Stimulated activated CD4-positive, alpha-beta T cell treated with anti-CD3 and anti-CD28 coated beads, TNF-alpha, amount 100 ng/mL, for 4 hours (primary cell): ENCODE measurements around the gene TUSC1.
"Not testable (repeated sequence)": the region's sequence is repeated elsewhere in the genome, so short reads cannot be mapped to it uniquely, and the experiment has no call there.

ENCODE experiments used
- DNase-seq, 3 experiments: peaks; one replicate each; pipeline ENCODE4 v3.0.0-alpha.2; 2020; ENCODE audit warnings: low read depth in 3 of 3

The TUSC1 gene

DNA sequence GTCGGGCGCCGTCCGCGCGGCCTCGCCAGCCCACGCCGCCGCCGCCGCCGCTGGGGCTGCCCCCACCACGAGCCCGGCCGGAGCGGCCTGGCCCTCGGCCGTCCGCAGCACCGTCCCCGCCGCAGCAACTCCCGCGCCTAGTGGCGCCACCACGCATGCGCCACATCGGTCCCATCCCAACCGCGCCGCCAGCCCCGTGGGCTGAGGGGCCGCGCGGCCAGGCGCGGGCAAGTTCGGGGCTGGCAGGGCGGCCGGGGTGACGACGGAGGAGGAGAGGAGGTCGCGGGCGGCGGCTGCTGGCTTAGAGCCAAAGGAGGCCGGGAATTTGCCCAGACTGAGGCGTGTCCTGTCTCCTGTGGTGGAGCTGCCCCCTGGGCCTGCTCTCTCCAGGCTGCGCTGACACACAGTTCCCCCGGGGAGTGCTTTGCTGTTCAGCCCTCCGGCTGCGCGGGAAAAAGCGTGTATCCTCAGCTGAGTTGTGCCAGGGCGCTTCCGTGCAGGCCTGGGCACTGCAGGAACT lies at the start of gene TUSC1:
TUSC1 (minus strand) TSS at position 298 of the 520 bp plus-strand sequence; CDS start at position 166, 132 bp downstream.
- no peak for DNase-seq

DNA sequence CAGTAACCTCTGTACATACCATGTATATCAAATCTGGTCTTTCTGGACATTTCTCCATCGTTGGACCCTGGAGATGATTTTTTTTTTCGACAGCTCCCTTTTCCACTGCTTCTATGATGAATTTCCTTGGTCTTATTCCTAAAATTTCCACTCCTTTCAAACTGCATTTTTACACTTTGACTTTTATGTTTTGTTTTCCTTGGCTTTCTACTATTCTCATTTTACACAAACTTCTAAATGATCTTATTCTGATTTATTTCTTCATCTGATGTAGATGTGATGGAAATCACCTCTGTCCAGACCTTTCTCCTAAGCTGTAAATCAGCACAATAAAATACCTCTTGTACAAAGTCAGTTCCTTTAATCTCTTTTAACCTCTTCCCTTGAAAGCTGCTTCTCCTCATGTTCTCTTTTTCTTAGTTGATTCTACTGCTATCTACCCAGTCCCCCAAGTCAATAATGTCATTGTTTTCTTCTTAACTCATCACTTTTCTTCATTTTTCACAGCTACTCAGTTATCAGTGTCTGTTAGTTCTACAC lies 48.7 kb upstream of the TUSC1 start:
- no peak for DNase-seq

GRCh38 chr9:25724424-25724823 lies 46.2 kb upstream of the TUSC1 start:
- no peak for DNase-seq

- DNase-seq: no peak
These were observed 38.1 kb upstream of the TUSC1 start for GRCh38 chr9:25716220-25716872.

DNA sequence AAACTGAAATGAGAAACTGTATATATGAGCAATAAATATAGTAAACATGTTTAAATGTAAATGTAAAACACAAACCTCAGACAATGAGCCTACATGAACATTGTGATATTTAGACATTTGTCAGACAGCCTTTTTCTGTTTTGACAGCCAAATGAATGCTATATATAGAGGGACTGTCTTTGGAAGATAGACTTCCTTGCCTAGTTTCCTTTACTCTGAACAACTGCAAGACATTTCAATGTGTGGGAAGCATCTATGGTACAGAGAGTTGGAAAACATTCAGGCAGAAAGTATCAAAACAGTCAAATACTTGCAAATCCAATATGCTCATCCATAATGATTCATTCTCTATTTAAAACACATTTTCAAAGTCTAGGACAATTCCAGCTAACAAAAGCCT lies 31.7 kb upstream of the TUSC1 start:
- no peak for DNase-seq

- no peak for DNase-seq
These were observed 26.6 kb upstream of the TUSC1 start for GRCh38 chr9:25704800-25705199.

DNA sequence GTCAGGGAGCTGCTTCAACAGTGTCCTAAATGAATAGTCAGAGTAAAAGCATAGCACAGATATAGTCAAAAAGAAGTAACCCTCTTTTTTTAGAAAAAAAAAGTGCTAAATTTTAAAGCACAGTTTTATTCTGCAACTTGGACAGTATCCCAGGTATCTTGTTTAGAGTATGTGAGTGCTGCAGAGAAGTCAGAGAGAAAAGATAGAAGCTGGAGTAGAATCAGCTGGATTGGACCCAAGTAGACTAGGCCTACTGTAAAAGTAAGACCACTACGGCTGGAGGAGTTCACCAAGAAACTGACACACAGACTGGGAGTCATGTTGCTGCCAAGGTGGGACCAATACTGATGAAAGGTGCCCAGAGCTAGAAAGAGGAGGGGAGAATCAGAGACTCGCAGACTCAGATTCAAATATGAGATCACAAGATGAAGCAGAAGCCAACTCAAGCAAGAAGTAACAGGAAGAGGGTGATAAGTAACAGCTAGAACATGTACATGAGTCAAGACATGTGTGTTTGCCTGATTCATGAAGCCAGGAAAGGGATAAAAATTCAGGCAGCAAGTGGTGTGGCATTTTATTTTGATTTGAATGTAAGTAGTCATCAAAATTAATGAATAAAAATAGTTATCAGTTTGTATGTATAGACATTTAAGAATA lies 25.6 kb upstream of the TUSC1 start:
- no peak for DNase-seq

DNA sequence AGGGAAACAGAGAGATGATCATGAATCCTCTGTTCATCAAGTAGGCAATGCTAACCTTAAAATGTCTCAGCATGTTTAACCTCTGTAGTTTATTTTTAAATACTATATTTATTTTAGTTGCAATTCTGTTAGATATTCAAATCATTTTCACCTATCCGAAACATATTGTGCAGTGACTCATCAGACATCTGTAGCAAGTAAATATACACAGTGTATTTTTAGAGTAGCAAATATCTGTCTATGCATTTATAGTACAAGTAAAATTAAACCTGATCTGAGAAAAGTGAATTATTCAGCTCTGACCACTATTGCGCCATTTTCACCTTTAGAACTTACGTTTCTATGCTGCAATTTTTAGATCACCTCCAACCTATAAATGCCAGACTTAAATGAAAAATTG lies 24.3 kb upstream of the TUSC1 start:
- no peak for DNase-seq

GRCh38 chr9:25700899-25701298 lies 22.7 kb upstream of the TUSC1 start:
- DNase-seq: not testable (repeated sequence)

DNA sequence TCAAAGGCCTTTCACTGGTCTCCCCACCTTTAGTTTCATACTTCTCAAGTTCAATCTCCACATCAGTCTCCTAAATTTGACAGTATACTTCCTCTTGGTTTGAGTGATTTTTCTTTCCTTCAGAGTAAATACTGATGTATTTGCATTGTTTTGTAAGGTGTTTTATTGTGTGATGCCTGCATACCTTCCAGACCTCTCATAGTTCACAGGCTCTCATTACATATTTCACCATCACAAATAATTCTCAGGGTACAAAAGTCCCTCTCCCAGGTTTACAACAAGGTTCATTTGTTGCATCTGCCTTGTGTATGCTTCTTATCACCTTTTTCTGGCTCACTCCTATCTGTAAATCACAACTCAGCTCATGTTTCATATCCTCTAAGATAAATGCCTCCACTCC lies 22.2 kb upstream of the TUSC1 start:
- DNase-seq: no peak

DNA sequence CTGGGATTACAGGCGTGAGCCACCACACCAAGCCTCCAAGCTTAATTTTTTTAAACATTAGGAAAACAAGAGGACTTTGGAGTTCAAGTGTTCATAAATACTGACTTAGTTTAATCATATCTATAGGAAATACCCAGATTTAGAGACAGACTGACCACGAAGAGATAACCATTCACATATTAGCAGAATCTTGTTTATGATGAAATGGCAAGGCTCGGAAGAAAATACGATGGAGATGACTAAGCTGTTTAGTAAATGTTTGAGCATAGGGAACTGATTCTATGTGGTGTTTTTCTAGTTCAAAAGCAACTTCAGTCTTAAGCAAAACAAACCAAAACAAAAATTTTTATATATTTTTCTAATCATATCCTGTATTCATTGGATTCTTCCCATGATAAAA lies 13.5 kb upstream of the TUSC1 start:
- DNase-seq: no peak

- DNase-seq: no peak
These were observed 6.1 kb upstream of the TUSC1 start for GRCh38 chr9:25684321-25684720.

GRCh38 chr9:25681266-25681665 lies 3.0 kb upstream of the TUSC1 start:
- no peak for DNase-seq

DNA sequence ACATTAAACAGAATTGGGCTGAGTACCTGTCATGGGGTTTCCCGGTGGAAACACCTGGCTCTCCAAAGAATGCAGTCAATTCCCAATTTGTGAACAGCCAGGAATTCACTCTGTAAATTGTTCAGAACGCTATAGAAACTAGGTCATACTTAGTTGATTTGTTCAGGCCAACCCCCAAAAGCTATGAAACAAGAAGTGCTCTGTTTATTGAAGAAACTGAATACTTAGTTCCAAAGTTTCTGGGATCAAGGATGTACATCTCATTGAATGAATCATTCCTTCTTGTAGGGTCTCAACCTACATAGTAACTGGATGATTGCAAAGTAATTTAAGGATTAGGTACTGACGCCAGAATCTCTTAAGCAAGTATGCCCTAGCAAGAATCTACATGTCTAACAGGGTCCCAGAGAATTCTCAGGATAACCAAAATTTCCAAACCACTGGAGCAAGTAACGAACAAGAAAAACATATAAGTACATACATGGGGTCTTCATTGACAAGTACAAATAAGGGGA lies 659 bp upstream of the TUSC1 start:
- DNase-seq: no peak

DNA sequence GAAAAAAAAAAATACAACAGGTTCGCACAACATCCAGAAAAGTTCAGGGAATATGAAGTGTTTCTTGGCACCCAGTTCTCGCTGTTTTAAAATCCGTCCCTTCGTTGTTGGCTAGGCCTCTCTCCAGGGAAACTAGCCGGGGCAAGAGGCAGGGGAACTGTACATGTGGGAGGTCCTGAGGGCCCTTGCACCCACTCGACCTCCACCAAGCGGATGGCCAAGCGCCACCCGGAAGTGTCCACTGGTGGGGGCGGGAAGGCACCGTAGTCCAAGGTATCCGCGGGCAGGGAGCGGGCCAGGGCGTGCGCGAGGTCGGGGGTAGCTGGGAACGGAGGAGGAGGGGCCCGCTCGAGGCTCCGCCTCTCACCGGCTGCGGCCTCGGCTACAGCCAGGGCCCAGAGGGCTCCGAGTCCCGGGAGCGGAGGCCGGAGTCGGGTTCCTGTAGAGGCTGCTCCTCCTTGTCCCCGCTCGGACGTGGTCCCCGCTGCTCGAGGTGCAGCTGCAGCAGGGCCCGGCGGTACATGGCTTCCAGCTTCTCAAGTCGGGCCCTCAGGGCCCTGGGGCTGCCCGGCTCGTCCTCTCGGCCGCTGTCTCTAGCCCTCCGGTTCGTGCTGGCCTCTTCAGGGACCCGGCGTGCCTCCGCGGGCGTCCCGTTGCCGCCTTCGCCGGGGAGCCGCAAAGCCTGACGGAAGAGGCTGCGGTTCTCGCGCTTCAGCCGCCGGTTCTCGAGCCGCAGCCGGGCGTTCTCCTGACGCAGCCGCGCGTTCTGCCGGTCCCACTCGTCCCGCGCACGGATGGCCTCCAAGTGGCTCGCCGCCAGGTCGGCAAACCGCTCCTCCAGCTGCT lies 720 bp downstream of the TUSC1 start:
- no peak for DNase-seq

DNA sequence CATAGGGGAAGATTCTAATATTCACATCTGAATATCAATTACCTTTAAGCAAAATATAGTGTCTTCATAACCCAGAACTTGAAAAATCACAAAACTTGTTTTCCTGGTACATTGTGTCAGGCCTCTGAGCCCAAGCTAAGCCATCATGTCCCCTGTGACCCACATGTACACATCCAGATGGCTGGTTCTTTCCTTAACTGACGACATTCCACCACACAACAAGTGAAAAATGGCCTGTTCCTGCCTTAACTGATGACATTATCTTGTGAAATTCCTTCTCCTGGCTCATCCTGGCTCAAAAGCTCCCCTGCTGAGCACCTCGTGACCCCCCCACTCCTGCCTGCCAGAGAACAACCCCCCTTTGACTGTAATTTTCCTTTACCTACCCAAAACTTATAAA lies 2.4 kb downstream of the TUSC1 start:
- not testable (repeated sequence) for DNase-seq

- DNase-seq: no peak
These were observed 19.7 kb downstream of the TUSC1 start for GRCh38 chr9:25658571-25658970.

DNA sequence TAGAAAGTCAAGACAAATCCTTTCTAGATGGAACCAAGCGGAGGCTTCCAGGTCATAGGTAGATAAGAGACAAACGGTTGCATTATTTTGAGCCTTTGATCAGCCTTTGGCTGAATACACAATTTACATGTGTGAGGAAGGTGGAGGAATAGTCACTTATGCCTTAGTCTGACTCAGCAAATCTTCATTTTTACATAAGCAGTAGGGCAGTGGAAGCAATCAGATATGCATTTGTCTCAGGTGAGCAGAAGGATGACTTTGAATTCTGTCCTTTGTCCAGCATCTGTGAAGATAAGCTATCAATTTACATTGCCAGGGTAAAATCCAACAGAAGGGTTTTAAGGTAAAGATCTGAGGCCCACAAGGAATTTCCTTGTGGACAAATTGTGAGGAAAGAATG lies 23.8 kb downstream of the TUSC1 start:
- DNase-seq: no peak

- DNase-seq: no peak
These were observed 30.1 kb downstream of the TUSC1 start for GRCh38 chr9:25648116-25648515.

DNA sequence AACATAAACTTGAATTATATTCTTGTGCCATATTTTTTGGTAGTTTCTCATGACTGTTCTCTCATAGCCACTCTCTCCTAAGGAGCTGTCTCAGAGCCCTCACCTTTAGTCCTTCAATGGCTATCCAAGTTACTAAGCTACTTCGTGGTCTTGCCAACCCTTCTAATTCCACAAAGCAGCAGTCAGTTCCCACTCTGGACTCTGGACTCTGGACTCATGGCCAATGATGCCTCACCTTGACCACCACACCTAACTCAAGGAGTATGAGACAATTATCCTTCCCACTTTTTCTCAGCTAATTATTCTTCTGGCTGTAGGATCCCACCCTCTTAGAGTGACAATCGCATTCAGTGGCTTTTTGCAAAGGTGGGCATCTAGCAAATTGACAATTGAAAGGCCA lies 42.2 kb downstream of the TUSC1 start:
- no peak for DNase-seq

DNA sequence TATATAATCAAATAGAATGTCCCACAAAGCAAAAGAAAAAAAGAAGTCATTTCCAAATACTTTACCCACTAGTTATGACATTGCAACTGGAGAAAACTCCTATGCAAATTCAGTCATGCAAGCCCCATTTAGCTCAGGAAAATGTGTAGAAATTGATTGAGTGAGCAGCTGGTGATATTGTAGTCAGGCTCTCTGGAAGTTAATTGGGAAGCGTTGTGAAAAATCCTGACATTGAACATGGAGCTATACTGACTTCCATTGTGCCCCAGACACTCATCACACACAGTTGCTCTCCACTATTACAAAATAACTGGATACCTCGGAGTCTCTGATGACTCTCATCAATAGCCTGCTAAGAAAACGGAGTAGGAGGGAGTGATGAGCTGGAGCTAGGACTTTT lies 49.0 kb downstream of the TUSC1 start:
- no peak for DNase-seq
